Measurements from ENCODE around the gene PIM2.

PIM2 gene

DNA sequence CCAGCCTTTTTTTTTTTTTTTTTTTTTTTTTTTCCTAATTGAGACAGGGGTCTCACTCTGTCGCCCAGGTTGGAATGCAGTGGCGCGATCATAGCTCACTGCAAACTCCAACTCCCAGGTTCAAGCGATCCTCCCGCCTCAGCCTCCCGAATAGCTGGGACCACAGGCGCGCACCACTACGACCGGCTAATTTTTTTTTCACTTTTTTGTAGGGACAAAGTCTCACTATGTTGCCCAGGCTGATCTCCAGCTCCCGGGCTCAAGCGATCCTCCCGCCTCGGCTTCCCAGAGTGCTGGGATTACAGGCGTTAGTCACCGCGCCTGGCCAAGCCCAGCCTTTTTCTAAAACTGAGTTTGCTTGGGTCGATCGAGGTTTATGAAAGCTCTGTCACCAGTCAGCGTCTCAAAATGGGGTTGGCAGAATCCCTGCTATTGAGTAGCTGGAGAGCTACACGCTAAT is 39.8 kb upstream of the PIM2 start:
- POLR2A ChIA-PET, result interaction anchor here (0.7 to 2.1 kb wide), 6 partner anchors 10 to 85 kb away, joined by 3 to 11 read pairs (median 7); partner anchors contain the start of genes GRIPAP1 and TFE3
- peak overlapping the region; percentile 58 for H3K4me3 ChIP-seq (ENCODE audit: low read depth, low read length)
- no peak for DNase-seq (ENCODE audit: low read depth, low spot score)
- CTCF ChIA-PET, result interaction anchor here (1.3 to 2.9 kb wide), 5 partner anchors 12 to 86 kb away, joined by 3 to 9 read pairs (median 5); partner anchors contain the start of gene KCND1
- TF ChIP-seq, protein P1, sequence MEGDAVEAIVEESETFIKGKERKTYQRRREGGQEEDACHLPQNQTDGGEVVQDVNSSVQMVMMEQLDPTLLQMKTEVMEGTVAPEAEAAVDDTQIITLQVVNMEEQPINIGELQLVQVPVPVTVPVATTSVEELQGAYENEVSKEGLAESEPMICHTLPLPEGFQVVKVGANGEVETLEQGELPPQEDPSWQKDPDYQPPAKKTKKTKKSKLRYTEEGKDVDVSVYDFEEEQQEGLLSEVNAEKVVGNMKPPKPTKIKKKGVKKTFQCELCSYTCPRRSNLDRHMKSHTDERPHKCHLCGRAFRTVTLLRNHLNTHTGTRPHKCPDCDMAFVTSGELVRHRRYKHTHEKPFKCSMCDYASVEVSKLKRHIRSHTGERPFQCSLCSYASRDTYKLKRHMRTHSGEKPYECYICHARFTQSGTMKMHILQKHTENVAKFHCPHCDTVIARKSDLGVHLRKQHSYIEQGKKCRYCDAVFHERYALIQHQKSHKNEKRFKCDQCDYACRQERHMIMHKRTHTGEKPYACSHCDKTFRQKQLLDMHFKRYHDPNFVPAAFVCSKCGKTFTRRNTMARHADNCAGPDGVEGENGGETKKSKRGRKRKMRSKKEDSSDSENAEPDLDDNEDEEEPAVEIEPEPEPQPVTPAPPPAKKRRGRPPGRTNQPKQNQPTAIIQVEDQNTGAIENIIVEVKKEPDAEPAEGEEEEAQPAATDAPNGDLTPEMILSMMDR (IDR thresholded peaks at IDR 0.05; ENCODE audit: insufficient read depth, low read length, missing control alignments), result no peak

- ChIA-PET CTCF (interaction anchor here (1.3 to 2.9 kb wide), 5 partner anchors 11 to 86 kb away, joined by 3 to 9 read pairs (median 5); partner anchors contain the start of gene KCND1), POLR2A (interaction anchor here (0.7 to 2.1 kb wide), 6 partner anchors 10 to 85 kb away, joined by 3 to 11 read pairs (median 7); partner anchors contain the start of genes GRIPAP1 and TFE3)
- DNase-seq (ENCODE audit: low read depth, low spot score), result peak; percentile 89
- TF ChIP-seq, protein P1 (IDR thresholded peaks at IDR 0.05; ENCODE audit: insufficient read depth, low read length, missing control alignments), result no peak
- peak overlapping the region; percentile 72 for H3K4me3 ChIP-seq (ENCODE audit: low read depth, low read length)
Observed at GRCh38 chrX:48957827-48958634, 39.2 kb upstream of the PIM2 start.

GRCh38 chrX:48957477-48957826 is 38.6 kb upstream of the PIM2 start, which contains the start of gene OTUD5:
Gene OTUD5, minus strand, starts transcription at chrX:48957607. Its CDS starts 37 bp downstream, at chrX:48957570.
- ChIA-PET POLR2A (interaction anchor here (1.3 to 2.1 kb wide), 4 partner anchors 11 to 86 kb away, joined by 6 to 11 read pairs (median 8); partner anchors contain the start of gene TFE3), CTCF (interaction anchor here (1.5 to 2.9 kb wide), 2 partner anchors 84 to 87 kb away, joined by 5 to 9 read pairs; no protein-coding TSS in a partner anchor)
- DNase-seq (ENCODE audit: low read depth, low spot score), result no peak
- peak within 1 kb of the TSS; percentile 72 for H3K4me3 ChIP-seq (ENCODE audit: low read depth, low read length)
- TF ChIP-seq, protein P1 (IDR thresholded peaks at IDR 0.05; ENCODE audit: insufficient read depth, low read length, missing control alignments), result no peak

GRCh38 chrX:48956728-48957414 is 38.0 kb upstream of the PIM2 start:
- TF ChIP-seq, protein P1 (IDR thresholded peaks at IDR 0.05; ENCODE audit: insufficient read depth, low read length, missing control alignments), result no peak
- peak overlapping the region; percentile 72 for H3K4me3 ChIP-seq (ENCODE audit: low read depth, low read length)
- ChIA-PET CTCF (interaction anchor here (2.8 to 2.9 kb wide), 2 partner anchors 11 to 87 kb away, joined by 9 to 17 read pairs; no protein-coding TSS in a partner anchor), POLR2A (interaction anchor here (2.1 kb wide), 1 partner anchor 85 kb away, joined by 11 read pairs; no protein-coding TSS in a partner anchor)
- DNase-seq (ENCODE audit: low read depth, low spot score), result no peak

GRCh38 chrX:48948589-48948988 is 29.8 kb upstream of the PIM2 start:
- no peak for DNase-seq (ENCODE audit: low read depth, low spot score)
- CTCF ChIA-PET, result interaction anchor here (1.5 kb wide), 1 partner anchor 96 kb away, joined by 3 read pairs; no protein-coding TSS in a partner anchor
- H3K4me3 ChIP-seq (ENCODE audit: low read depth, low read length), result no peak overlapping the region
- TF ChIP-seq, protein P1 (IDR thresholded peaks at IDR 0.05; ENCODE audit: insufficient read depth, low read length, missing control alignments), result no peak
- POLR2A ChIA-PET, result no interaction called here

All from AG04449 (cell line).